ENCODE results near the gene PARP16.

GRCh38 chr15:65215496-65215895, 71.2 kb downstream of the PARP16 start:
- no peak for TF ChIP-seq POLR2AphosphoS5 (IDR thresholded peaks at IDR 0.05; ENCODE audit: borderline replicate concordance, low read depth, low read length)
- no peak for TF ChIP-seq FOXP2 (optimal IDR thresholded peaks at IDR 0.05; ENCODE audit: control extremely low read depth, extremely low read length, insufficient read depth)
- no peak for TF ChIP-seq EZH2 (IDR thresholded peaks at IDR 0.05)
